Loucy (cell line): ENCODE measurements around the gene SNTA1.

ENCODE experiments used
- H2AFZ ChIP-seq: fragments of 200-600 bp; sonication (generic); 2 replicates; pipeline ENCODE4 v1.6.0; 2016; ENCODE audit warnings: antibody characterized with exemption, mild to moderate bottlenecking, low read length, moderate library complexity
- H3F3A ChIP-seq: fragments of 200-600 bp; 2 replicates; pipeline ENCODE4 v1.6.0; 2016; ENCODE audit warnings: antibody characterized with exemption, low read depth, mild to moderate bottlenecking
- H3K27me3 ChIP-seq: fragments of 200-600 bp; sonication (generic); 2 replicates; pipeline ENCODE4 v1.6.1; 2014; ENCODE audit warnings: low read length, mild to moderate bottlenecking; ENCODE audit not compliant: insufficient read depth, poor library complexity, severe bottlenecking
- H3K36me3 ChIP-seq: fragments of 200-600 bp; sonication (generic); 2 replicates; pipeline ENCODE4 v1.6.1; 2016; ENCODE audit warnings: low read length; ENCODE audit not compliant: insufficient read depth
- H3K4me1 ChIP-seq: fragments of 200-600 bp; sonication (generic); 2 replicates; pipeline ENCODE4 v1.5.1; 2014; ENCODE audit warnings: low read length, mild to moderate bottlenecking; ENCODE audit not compliant: insufficient read depth, poor library complexity, severe bottlenecking
- H3K4me2 ChIP-seq: fragments of 200-600 bp; sonication (generic); 2 replicates; pipeline ENCODE4 v1.6.0; 2014; ENCODE audit warnings: antibody characterized with exemption, low read length, low read depth, mild to moderate bottlenecking; ENCODE audit not compliant: poor library complexity, severe bottlenecking
- H3K4me3 ChIP-seq: fragments of 200-600 bp; sonication (generic); 2 replicates; pipeline ENCODE4 v1.5.1; 2014; ENCODE audit warnings: low read length, mild to moderate bottlenecking, mixed read lengths; ENCODE audit not compliant: poor library complexity, severe bottlenecking
- H3K79me2 ChIP-seq: fragments of 200-600 bp; sonication (generic); 2 replicates; pipeline ENCODE4 v1.6.1; 2014; ENCODE audit warnings: low read length; ENCODE audit not compliant: insufficient read depth
- H3K9ac ChIP-seq: fragments of 200-600 bp; sonication (generic); 2 replicates; pipeline ENCODE4 v1.6.0; 2014; ENCODE audit warnings: mild to moderate bottlenecking, low read depth, low read length, moderate library complexity; ENCODE audit not compliant: poor library complexity, severe bottlenecking
- H3K9me2 ChIP-seq: fragments of 200-600 bp; sonication (generic); replicated peaks from 2 replicates; pipeline ENCODE4 v1.6.1; 2016; ENCODE audit warnings: low read depth, low read length, mixed read lengths
- H3K9me3 ChIP-seq: fragments of 200-600 bp; sonication (generic); 2 replicates; pipeline ENCODE4 v1.6.1; 2014; ENCODE audit warnings: mild to moderate bottlenecking, antibody characterized with exemption, low read length, low read depth; ENCODE audit not compliant: insufficient read depth
- H4K20me1 ChIP-seq: fragments of 200-600 bp; sonication (generic); 2 replicates; pipeline ENCODE4 v1.6.0; 2014; ENCODE audit warnings: antibody characterized with exemption, low read length, mild to moderate bottlenecking; ENCODE audit not compliant: insufficient read depth, poor library complexity, severe bottlenecking
- EZH2phosphoT487 ChIP-seq: fragments of 200-600 bp; IDR thresholded peaks from 2 replicates; pipeline ENCODE4 v1.6.1; 2018; ENCODE audit warnings: antibody characterized with exemption, mild to moderate bottlenecking, moderate library complexity, borderline replicate concordance
- TF ChIP-seq, protein P1 (sequence below): fragments of 200-600 bp; sonication (generic); conservative IDR thresholded peaks from 2 replicates; pipeline ENCODE4 v1.5.1; 2014; ENCODE audit warnings: mild to moderate bottlenecking, antibody characterized with exemption, low read length

SNTA1 gene

DNA sequence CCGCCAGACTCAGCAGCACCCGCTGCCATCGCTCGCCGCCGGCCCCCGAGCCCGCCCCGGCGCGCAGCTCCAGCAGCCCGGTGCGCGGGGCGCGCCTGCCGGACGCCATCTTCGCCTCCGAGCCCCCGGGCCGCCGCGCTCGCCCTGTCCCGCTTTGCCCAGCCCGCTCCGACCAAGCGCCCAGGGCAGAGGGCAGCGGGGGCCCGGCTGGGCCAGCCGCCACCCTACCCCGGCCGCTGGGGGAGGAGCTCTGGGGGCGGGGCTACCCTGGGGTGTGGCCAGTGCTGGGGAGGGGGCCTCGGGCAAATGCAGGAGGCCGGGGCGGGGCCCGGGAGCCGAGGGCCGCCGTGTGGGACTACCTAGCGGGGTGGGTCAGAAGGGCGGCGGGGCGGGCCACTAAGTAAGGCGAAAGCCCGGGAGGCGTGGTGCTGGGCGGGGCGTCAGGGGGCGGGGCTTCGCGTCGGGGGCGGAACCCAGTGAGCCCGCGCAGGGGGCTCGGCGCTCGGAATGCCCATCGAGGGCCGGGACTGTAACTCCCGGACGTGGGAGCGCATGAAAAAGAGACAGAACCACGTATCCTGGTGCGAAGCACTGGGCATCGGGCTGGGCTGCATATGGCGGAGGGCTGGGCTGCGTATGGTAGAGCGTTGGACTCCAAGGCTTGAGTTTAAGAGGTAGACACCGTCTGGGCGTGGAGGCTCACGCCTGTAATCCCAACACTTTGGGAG, at the start of gene SNTA1:
TSS of gene SNTA1 (minus strand) at position 252 of the 728 bp plus-strand sequence. CDS start at position 109, 143 bp downstream.
- no peaks in the 10 kb centered on the region for H4K20me1 ChIP-seq
- no peak for TF ChIP-seq EZH2phosphoT487
- TF ChIP-seq, protein P1, sequence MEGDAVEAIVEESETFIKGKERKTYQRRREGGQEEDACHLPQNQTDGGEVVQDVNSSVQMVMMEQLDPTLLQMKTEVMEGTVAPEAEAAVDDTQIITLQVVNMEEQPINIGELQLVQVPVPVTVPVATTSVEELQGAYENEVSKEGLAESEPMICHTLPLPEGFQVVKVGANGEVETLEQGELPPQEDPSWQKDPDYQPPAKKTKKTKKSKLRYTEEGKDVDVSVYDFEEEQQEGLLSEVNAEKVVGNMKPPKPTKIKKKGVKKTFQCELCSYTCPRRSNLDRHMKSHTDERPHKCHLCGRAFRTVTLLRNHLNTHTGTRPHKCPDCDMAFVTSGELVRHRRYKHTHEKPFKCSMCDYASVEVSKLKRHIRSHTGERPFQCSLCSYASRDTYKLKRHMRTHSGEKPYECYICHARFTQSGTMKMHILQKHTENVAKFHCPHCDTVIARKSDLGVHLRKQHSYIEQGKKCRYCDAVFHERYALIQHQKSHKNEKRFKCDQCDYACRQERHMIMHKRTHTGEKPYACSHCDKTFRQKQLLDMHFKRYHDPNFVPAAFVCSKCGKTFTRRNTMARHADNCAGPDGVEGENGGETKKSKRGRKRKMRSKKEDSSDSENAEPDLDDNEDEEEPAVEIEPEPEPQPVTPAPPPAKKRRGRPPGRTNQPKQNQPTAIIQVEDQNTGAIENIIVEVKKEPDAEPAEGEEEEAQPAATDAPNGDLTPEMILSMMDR: no peak
- no peaks in the 10 kb centered on the region for H3K79me2 ChIP-seq
- no peaks in the 10 kb centered on the region for H3K9me3 ChIP-seq
- H3K9me2 ChIP-seq: no peaks in the 10 kb centered on the region
- no peaks in the 10 kb centered on the region for H3K27me3 ChIP-seq
- H3F3A ChIP-seq: 0 out of 2 replicates have a peak, but pooled peaks cover 3% of the 10 kb centered on the region
- peak within 1 kb of the TSS; percentile 99 for H3K4me2 ChIP-seq
- H2AFZ ChIP-seq: peak within 1 kb of the TSS; percentile 92
- no peaks in the 10 kb centered on the region for H3K36me3 ChIP-seq
- peak within 1 kb of the TSS; percentile 93 for H3K4me3 ChIP-seq
- H3K9ac ChIP-seq: peak within 1 kb of the TSS; percentile 72
- peaks cover 29% of the 10 kb centered on the region for H3K4me1 ChIP-seq

DNA sequence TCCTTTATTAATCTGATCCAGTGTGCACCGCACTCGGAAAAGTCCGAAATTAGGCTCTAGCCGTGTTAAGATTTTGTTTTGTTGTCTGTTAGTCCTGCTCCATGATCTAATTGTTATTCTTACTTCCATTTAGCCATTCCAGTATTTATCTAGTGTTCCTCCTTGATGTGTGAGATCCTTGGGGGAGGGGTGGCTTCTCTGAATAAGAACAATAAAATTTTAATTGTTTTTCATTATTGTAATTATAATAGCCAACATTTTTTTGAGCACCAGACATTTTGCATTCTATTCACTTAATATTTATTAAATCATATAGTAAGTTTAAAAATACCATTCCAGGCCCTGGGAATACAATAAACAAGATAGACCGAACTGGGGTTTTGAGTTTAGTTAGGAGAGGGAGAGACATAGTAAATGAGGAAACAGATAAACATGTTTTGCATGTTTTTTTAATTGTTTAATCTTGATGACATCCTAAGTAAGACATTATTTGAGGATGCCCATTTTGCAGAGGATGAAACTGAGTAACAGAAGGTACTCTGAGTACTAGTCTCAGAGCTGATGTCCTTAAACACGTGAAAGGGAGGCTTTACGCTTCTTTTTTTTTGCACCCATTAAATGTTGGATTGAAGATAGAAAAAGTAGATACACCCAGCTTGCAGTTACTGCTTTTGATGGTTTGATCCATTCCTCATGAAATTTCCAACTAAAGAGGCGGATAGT, 47.5 kb upstream of the SNTA1 start:
- no peaks in the 10 kb centered on the region for H3K27me3 ChIP-seq
- H3F3A ChIP-seq: no peaks in the 10 kb centered on the region
- H3K9ac ChIP-seq: peak overlapping the region; percentile 80
- peaks cover 45% of the 10 kb centered on the region for H3K79me2 ChIP-seq
- peak overlapping the region; percentile 96 for H3K4me2 ChIP-seq
- peaks cover 23% of the 10 kb centered on the region for H4K20me1 ChIP-seq
- H3K4me3 ChIP-seq: peak overlapping the region; percentile 79
- peaks cover 19% of the 10 kb centered on the region for H3K4me1 ChIP-seq
- H3K36me3 ChIP-seq: no peaks in the 10 kb centered on the region
- no peaks in the 10 kb centered on the region for H3K9me2 ChIP-seq
- H2AFZ ChIP-seq: no peak overlapping the region; the same call in 1 of the 2 replicates
- no peak for TF ChIP-seq EZH2phosphoT487
- TF ChIP-seq, protein P1: no peak
- no peaks in the 10 kb centered on the region for H3K9me3 ChIP-seq

DNA sequence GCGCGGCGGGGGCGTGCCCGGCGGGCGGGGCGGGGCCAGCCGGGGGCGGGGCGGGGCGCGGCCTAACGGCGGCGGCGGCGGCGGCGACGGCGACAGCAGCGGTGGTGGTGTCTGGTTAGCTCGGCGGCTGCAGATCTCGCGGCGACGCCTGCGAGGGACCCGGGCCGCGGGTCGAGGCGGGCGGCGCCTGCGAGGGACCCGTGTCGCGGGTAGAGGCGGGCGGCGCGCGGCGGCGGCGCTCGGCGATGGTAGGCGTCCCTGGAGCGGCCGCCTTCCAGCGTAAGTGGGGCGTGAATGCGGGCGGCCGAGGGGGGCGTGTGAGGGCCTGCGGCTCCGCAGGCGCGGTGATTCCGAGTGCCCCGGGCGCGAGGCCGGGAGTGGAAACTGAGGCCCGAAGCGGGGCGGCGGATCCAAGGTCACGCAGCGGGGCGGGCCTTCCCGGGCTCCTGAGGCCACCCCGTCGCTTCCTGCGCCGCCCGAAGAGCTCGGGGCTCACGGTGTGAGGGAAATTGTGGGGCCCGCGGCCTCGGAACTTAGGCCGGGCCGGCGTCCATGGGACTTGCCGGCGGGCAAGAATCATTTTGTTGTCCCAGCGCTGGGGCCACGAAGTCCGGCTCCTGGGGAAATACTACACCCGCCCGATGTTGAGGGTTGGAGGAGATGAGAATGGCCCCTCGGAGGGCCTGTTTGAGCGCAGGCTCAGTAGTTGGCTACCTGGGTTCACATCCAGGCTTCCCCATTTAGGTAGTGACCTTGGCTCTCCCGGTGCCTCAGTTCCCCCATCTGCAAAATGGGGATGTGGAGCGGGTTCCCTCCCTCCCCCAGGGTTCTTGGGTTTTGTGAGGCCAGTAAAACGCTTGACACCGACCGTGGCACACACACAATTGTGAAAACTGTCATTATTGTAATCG, 46.7 kb upstream of the SNTA1 start, which contains the start of gene CBFA2T2:
TSS of gene CBFA2T2 (plus strand) at position 74 of the 911 bp plus-strand sequence. CDS start at position 246, 172 bp downstream.
- H3K4me3 ChIP-seq: peak within 1 kb of the TSS; percentile 83
- H3K9ac ChIP-seq: peak within 1 kb of the TSS; percentile 80
- no peak for TF ChIP-seq EZH2phosphoT487
- TF ChIP-seq, protein P1: no peak
- no peaks in the 10 kb centered on the region for H3K27me3 ChIP-seq
- no peaks in the 10 kb centered on the region for H3K9me3 ChIP-seq
- H3K79me2 ChIP-seq: peaks cover 40% of the 10 kb centered on the region
- peaks cover 19% of the 10 kb centered on the region for H3K4me1 ChIP-seq
- H3K9me2 ChIP-seq: no peaks in the 10 kb centered on the region
- H2AFZ ChIP-seq: peak within 1 kb of the TSS; percentile 93
- peaks cover 23% of the 10 kb centered on the region for H4K20me1 ChIP-seq
- peak within 1 kb of the TSS; percentile 96 for H3K4me2 ChIP-seq
- H3K36me3 ChIP-seq: no peaks in the 10 kb centered on the region
- H3F3A ChIP-seq: no peaks in the 10 kb centered on the region
